ENCODE measurements around the gene CAST. TPM values are rescaled to one million over a fixed set of nuclear protein-coding genes. Genes with fewer than 3 reads are reported as not detected.

Gene CAST
- total RNA-seq, 1 donor from 2014 or later, result 523 TPM

DNA sequence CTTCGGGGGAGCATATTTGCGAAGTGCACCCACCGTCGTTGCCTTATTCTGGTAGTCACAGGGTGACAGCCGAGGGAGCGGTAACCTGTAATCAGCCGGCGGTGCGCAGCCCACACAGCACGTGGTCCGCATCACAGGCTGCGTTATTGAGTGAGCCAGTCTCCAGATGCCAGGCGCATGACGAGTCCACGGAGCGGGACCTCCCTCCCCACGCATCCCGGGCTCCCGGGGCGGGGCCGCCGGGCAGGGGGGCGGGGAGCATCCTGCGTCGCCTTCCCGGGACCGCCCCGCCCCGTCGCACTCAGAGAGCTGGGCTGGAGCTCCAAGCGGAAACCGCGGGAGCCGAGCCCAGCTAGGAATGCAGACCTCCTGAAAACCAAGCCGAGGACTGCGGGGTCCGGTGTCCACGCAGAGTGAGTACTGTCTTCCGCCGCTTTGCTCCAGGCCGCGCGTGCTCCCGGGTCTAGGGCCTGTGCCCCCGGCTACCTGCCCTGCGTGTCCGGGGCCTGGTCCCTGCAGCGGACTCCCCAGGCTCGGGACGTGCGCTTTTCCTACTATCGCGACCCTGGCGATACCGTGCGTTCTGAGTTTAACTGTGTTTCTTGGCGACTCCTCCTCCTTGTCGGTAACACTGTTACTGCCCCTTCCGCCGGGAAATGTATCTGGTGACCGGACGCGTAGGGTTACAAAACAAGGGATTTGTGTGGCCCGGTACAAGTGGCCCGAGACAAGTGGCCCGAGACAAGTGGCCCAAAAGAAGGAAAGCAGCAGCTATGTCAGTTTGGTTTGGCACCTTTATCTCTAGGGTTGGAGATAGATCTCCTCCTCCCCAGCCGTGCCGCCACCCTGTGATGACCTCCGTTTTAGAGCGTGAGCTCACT lies 40.6 kb downstream of the CAST start:
- intact Hi-C loops (cut with micrococcal nuclease), result no loop called here
- ATAC-seq (peak; percentile 97), DNase-seq (peak; percentile 98)

DNA sequence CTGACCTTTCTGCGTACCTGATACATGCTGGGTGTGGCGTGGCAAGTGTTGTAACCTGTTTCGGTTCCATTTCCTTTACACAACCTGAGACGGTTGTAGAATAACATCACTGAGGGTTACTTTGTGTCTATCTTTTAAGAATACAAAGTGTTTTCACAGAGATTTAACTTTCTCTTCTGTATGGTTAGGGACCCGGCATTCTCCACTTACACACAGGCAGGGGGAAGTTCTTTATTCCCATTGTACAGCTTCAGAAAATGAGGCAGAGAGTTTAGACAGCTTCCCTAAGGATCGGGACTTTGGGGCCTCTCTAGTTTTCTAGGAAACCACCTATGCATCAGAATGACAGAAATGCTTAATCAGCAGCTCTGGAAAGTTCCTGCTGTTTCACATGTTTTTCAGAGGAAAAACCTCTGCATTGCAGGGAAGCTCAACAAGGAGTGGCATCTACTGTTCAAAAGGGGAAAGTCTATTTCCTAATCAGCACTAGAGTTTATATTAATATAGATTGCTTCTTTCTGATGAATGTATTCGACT lies 41.3 kb downstream of the CAST start:
- ATAC-seq (no peak), DNase-seq (no peak)
- intact Hi-C loops (cut with micrococcal nuclease), result no loop called here

DNA sequence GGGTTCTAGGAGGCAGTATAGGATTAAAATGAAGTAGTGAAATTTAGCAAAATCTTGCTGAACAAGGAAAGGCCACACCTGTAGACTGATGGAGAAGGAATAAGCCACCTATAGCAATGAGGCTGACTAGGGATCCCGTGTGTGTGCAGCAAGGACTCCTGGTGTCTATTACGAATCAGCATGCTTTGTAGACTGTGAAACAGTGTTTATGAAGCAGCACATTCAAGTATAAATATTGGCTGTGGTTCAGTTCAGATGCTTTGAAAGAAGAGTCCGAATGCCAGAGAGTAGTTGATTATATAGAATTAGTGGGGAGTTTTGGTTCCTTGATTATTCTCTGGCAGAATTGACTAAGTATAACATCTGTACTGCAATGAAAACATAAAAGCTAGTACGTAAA lies 41.8 kb downstream of the CAST start:
- ATAC-seq, result no peak
- intact Hi-C loops (cut with micrococcal nuclease), result no loop called here
- DNase-seq, result no peak

DNA sequence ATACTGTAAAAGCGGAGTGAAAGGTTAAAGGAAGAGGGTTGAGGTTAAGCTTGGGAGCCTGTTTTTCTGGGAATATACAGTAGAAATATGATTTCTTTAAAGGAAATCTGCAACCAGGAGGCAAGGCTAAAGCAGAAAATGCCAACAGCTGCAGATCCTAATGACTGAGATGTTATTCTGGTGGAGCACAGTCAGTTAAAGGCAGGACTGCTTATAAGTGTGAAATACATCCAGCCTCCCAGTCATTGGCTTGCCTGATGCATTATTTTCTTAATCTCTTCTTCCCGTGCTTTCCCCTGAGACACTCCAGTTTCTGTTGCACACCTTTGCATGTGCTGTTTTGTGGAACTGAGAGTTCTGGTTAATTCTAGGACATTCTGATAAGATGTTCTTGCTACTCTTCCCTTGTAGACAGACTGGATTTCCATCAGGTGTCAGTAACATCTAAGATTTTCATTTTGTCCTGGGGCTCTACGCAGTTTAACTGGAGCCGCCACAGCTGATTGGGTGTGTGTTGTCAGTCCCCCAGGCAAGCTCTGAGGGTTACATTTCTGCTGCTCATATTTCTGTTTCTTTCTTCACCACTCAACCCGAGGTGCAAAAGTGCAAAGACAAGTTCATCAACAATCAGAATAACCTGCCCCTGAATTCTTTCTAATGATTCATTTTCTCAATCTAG lies 44.4 kb downstream of the CAST start:
- intact Hi-C loops (cut with micrococcal nuclease), result no loop called here
- ATAC-seq (peak; percentile 17), DNase-seq (no peak)

DNA sequence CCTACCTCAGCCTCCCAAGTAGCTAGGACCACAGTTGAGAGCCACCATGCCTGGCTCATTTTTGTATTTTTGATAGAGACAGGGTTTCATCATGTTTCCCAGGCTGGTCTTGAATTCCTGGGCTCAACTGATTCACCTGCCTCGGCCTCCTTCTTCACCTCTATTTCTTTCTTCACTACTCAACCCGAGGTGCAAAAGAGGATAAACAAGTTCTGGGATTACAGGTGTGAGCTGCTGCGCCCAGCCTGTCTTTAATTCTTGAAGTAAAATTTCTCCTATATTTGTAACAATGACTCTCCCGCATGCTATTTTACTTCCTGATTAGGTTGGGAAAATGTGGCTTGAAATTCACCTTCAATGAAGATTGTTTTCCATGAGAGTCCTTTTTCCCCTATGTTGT lies 46.4 kb downstream of the CAST start:
- intact Hi-C loops (cut with micrococcal nuclease), result no loop called here
- DNase-seq (no peak), ATAC-seq (no peak)

DNA sequence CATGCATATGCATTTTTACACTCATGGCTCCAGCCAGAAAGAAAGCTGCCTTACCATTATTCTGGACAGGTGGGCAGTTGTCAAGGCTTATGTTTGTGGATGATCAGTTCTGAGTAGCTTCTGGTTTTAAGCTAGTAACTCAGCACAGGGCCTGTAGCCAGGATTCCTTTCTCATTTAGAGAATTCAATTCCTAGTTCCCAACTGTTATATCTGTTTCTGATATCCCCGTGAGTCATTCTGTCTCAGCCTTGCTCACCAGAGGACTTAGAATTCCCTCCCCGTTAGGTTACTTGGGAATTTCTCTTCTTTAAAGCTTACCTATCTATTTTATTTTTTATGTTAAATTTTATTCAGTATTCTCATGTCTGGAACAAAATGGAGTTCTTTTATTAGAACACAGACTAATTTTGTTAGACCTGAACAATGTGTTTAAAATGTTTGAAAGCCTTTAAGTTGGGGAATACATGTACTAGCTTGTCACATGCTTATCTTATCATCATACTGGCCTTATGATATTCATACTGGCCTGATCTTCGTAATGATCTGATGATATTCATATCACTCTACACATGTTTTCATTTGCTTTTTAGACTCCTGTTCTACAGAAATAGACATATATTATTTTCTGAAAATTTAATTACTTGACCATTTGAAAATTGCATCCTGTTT lies 47.1 kb downstream of the CAST start:
- DNase-seq (no peak), ATAC-seq (peak; percentile 49)
- intact Hi-C loops (cut with micrococcal nuclease), result no loop called here

DNA sequence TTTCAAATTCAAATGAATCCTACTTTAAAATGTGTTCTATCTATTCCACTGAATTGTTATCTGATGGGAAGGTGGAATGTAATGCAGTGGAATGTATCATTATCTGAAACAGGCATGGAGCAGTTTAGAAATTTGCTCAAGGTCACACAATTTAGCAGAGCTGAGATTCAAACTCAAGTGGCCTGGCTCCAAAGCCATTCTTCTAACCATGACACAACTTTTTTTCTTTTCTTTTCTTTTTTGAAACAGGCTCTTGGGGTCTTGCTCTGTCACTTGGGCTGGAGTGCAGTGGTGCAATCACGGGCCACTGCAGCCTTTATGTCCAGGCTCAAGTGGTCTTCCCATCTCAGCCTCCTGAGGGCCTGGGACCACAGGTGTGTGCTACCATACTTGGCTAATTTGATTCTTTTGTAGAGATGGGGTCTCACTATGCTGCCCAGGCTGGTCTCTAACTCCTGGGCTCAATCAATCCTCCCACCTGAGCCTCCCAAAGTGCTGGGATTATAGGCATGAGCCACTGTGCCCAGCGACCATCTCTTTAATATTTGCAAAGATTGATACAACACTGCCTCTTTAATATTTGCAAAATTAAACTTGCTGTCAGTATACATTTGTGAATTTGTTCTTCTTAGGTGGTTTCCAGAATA lies 50.0 kb downstream of the CAST start:
- intact Hi-C loops (cut with micrococcal nuclease), result no loop called here
- ATAC-seq, result no peak
- DNase-seq, result no peak

DNA sequence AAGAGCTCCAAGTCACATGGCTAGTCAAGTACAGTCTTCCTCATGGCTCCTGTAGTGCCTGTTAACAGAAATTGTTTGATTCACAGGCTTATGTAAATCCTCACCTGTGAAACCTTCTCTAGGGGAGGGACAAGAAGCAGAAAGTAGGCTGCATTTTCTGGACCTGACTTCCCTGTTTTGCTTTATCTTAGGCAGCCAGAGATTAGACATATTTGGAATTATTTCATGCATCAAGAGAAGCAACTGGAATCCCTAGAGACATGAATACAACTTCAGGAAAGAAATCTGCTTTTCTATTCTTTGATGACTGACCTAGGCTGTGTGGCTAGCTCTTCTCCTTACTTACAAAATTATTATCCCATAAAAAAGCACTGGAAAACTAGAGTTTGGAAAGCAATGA lies 52.3 kb downstream of the CAST start:
- intact Hi-C loops (cut with micrococcal nuclease), result no loop called here
- no peak for DNase-seq
- ATAC-seq, result peak; percentile 8

DNA sequence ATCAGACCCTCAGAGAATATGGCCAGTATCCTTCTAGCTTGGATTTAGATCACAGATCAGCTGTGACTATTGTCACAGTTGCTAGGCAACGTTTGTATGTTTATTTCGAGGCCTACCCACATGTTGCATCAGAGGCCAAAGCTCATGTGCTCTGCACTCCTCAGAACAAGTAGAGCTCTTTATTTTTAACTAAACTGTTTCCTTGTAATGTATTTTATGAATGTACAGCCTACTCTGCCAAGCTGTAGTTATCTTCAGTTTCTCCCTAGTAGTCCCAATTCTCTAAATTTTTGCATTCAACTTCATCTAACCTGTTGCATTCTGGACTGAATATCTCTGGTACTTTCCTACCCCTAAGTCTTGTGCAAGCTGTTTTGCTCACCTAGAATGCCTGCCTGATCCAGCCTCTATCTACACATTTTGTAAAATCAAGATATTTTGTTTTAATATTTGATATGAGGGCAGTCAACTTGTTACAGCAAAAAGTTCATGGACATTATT lies 52.8 kb downstream of the CAST start:
- DNase-seq, result no peak
- ATAC-seq, result peak; percentile 80
- intact Hi-C loops (cut with micrococcal nuclease), result no loop called here

DNA sequence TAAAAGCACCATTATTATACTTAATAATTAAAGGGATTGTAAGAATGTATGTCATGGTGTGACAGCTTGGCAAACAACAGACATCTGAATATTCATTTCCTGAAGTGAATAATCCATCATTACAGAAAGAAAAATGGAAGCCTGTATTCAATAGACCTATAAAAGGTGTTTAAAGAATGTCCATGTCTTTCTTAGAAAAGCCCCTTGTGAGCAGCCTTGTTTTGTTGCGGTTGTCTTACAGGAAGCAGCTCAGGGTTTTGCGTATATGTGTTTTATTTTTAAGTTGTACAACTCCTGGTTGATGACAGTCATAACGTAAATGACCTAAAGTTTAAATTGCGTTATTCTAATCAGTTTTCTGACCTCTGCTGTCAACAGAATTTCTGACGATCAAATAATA lies 53.8 kb downstream of the CAST start:
- DNase-seq (no peak), ATAC-seq (no peak)
- intact Hi-C loops (cut with micrococcal nuclease), result no loop called here

DNA sequence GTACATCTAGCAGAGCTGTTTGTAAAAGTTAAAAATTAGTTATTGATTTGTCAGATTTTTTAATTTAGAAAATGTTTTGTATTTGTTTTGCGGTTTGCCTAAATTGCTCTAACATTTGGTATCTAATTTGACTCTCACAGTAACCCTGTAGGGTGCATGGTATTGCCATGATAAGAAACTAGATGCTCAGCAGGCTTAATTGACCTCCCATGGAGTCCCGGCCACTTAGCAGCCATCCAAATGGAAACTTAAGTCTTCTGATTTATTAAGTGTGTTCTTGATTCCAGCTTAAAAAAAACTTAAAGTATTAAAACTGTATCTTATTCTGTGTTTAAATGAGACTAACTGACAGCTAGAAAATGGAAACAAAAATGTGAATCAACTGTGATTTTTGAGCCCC lies 54.5 kb downstream of the CAST start:
- no peak for DNase-seq
- no peak for ATAC-seq
- intact Hi-C loops (cut with micrococcal nuclease), result no loop called here

DNA sequence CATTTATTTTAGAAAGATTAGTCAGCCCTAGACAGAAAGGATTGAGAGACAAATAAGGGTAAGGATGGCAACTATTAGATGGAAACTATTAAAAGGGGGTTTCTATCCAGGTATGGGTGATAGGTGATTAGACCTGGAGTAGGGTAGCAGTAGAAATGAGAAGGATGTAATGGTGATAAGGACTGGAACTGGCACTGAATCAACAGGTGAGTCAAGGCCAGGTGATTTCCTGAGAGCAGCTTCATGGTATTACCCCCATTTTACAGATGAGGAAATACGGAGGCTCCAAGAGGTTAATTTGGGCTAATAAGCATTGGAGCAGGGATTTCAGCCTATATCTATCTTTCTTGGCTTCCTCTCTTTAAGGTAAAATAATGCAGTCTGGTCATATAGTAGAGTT lies 55.7 kb downstream of the CAST start:
- ATAC-seq (no peak), DNase-seq (no peak)
- intact Hi-C loops (cut with micrococcal nuclease), result no loop called here

DNA sequence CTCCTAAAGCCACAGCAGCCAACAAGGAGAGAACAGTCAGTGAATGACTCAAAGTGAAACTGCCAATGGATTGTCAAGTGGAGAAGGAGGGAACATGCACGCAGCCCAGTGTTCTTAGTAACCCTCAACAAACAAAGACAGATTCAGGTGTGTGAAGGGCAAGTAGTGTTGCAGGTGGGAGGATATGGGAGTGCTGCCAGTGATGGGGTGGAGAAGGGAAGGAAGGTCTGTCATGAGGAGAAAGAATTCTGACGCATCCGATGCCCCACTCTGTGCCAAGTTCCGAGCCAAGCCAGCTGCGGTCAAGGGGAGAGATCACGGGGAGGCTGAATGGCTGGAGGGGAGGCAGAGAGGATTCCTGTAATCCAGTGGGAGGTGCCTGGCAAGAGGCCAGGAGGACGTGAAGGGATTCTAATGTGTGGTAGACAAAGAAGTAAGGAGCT lies 56.5 kb downstream of the CAST start:
- peak; percentile 68 for ATAC-seq
- DNase-seq, result peak; percentile 70
- intact Hi-C loops (cut with micrococcal nuclease), result no loop called here

DNA sequence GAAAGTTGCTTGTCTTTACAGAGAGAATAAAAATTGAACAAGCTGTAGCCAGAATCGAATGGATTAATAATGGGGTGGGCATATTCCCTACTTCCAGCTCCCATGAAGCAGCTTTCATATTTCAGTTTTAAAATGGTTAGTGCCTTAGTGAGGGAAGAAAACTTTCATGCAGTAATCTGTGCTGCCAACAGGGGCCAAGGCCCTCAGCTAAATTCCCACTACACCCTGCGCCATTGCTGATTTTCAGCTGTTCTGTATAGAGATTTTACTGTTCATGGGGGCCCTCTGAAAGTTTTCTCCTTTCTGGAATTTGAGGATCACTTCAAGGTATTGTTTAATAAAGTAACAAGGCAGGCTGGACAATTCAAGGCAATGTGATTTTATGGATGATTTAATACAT lies 58.2 kb downstream of the CAST start:
- ATAC-seq (no peak), DNase-seq (no peak)
- intact Hi-C loops (cut with micrococcal nuclease), result no loop called here

DNA sequence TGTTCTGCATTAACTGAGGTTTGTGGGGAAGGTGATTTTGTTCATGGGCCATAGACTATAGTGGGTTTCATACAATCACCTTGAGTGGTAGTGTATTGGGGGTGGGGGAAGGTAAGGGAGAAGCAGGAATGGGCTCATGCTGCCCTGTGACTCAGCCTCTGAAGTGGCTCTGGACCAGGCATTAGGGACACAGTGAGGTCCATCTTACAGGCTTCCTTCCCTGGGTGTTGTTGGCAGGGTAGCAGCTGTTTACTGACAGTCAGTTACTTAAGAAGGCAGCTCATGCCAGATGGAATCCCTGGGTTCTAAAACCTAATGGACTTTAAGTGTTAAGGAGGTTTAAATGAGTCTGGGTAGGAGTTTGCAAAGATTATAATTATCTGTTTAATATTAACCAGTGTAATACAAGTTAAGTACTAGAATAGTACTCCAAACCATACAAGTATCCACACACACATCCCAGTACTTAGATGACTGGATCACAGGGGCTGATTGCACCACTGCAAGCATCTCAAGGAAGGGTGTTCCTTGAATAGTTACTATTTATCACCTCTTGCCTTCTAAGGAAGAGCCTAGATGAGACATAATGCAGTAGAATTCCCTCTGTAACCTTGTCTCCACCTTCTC lies 59.3 kb downstream of the CAST start:
- DNase-seq, result no peak
- ATAC-seq, result peak; percentile 59
- intact Hi-C loops (cut with micrococcal nuclease), result no loop called here

DNA sequence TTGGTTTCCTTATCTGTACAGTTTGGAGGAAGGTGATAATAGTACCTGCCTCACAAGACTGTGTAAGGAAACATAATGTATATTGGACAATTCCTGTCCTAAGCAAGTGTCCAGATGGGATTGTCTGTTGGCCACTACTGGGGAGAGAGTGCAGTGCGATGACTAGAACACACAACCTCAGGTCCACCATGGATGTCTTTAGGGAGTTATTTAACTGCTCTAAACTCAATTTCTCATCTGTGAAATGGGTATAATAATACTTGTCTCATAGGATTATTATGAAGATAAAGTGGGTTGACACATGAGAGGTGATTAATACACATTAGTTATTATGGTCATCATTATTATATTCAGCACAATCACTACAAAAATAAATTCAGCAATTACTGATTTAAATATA lies 63.1 kb downstream of the CAST start:
- ATAC-seq, result no peak
- intact Hi-C loops (cut with micrococcal nuclease), result no loop called here
- no peak for DNase-seq

DNA sequence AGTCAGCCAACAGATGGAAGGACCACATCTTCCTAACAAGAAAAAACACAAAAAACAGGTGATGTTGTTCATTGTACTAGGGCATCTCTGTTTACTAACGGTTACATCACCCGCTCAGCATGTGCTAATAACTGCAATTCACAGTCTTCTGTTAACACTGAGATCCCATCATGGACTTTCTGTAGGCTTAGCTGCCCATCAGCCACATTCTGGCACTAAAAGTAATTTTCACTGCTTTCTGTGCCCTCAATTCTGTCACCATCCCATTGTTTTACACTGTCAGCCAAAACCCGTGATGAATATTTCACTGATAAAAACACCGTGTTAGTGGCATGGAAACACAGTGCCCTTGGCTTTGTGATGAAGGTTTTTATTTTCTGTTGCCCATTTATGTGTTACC lies 64.6 kb downstream of the CAST start:
- ATAC-seq (peak; percentile 69), DNase-seq (no peak)
- intact Hi-C loops (cut with micrococcal nuclease), result no loop called here

DNA sequence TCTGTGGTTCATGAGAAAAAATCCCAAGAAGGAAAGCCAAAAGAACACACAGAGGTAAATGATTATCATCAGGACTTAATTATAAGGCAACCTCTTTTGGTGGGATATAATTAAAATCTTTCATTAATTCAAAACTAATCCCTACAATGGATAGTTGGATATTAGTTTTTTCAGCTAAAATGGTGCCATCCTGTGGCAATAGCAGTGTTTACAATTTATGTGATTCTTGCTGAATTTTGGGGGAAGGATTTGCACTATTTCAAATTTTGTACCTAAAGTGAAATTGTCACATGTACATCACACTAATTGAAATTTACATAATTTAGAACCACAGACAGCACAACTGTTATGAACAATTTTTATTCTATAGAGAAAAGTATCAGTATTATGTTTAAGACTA lies 67.0 kb downstream of the CAST start:
- intact Hi-C loops (cut with micrococcal nuclease), result no loop called here
- no peak for ATAC-seq

DNA sequence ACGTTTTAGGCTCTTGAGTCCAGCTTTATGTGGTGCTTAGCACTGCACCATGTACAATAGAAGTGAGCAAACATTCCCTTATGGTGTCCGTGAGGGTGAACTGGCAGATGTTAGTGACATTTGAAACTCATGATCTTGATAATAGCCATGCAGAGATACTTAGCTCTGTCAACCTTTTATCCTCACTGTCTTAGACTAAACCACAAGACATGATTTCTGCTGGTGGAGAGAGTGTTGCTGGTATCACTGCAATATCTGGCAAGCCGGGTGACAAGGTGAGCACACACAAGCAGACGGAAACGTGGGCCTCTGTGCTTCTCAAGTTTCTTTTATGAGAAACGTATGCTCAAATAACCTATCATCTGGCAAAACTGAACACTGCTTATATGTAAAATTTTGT lies 68.4 kb downstream of the CAST start:
- ATAC-seq (no peak), DNase-seq (no peak)
- intact Hi-C loops (cut with micrococcal nuclease), result no loop called here

More for the DNA sequence above, 67.0 kb downstream of the CAST start:
- DNase-seq, result no peak
